Activated gamma-delta T cell (primary cell): ENCODE results near the gene NCOA1.
"Not testable (repeated sequence)": the region's sequence is repeated elsewhere in the genome, so short reads cannot be mapped to it uniquely, and the experiment has no call there.

ENCODE experiments used
- DNase-seq: peaks from one replicate; lab custom pipeline; 2025; lab: John Stamatoyannopoulos, UW

The NCOA1 gene

DNA sequence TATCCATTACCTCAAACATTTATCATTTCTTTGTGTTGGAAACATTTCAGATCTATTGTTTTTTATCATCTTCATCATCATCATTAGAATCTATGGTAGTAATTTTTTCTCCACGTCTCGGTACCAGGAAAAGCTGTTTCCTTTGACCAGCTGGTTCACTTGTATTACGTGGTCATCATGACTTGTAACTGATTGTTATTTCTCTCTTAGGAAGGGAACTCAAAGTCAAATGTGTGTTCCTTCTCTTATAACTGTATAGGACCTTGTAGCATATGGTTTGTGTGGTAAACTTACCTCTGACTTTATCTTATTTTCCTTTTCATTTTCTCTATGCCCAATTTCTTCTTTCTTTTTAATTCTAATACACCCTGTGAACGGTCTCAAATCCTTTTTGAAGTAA, 16.5 kb downstream of the NCOA1 start:
- DNase-seq, result no peak

DNA sequence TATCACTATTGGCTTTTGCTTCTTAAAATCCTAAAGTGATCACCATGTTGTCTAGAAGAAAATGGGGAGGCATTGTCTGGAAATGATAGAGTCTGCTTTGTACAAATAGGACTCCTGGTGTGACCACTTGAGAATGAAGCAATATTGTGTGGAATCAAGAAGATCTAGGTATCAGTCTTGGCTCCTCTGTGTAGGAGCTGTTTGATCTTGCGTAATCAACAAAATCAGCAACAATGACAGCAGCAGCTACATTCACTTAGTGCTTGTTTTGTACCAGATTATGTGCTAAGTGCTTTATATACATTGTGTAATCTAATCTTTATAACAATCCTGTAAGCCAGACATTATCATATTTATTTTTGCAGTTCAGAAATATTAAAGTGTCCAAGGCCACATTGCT, 17.8 kb downstream of the NCOA1 start:
- no peak for DNase-seq

DNA sequence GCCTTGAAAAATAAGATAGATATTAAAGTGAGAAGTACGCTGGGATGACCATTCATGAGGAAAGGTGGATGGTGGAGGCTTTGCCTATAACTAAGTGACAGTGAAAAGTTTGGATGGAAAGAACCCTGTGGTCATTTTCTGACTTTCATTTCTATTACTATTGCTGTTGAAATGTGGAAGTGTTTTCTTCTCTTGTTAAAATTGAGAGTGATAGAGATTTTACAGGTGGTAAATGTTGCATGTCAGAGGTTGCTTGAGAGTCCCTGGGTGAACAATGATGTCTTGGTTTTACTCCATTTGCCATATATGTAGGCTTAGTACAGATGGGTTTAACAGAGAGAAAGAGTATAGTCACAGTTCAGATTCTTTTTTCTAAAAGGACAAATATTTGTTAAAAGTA, 18.4 kb downstream of the NCOA1 start:
- no peak for DNase-seq

DNA sequence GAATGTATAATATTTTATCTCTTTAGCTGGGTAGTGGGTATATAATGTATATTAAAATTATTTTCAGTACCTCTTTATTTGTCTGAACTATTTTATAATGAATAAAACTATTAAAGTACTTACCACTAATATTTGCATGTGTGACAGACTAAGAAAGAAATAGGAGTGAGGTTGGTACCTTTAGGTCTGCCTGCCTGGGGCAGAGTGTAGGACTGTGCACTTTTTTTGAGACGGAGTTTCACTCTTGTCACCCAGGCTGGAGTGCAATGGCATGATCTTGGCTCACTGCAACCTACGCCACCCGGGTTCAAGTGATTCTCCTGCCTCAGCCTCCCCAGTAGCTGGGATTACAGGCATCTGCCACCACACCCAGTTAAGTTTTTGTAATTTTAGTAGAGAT, 18.8 kb downstream of the NCOA1 start:
- DNase-seq, result no peak

DNA sequence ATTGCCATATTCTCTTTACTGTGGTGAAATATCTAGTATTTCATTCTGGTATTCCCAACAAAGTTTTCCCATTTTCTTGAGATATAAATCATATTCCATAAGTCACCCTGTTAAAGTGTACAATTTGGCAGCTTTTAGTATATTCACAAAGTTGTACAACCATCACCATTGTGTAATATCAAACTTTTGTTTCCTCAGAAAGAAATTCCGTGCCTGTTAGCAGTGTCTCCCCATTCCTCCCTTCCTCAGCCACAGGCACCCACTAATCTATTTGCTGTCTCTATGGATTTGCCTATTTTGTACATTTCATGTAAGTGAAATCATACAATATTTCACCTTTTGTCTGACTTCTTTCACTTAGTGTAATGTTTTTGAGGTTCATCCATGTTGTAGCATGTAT, 19.7 kb downstream of the NCOA1 start:
- DNase-seq, result no peak

DNA sequence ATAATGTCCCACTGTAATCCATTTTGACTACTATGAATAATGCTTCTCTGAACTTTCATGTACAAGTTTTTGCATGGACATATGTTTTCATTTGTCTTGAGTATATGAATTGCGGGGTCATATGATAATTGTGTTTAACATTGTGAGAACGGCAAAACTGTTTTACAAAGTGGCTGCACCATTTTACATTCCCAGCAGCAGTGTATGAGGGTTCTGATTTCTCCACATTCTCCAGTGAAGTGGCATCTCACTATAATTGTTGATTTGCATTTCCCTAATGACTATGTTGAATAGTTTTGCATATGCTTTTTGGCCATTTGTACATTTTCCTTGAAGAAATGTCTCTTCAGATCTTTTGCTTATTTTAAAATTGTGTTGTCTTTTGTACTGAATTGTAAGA, 20.1 kb downstream of the NCOA1 start:
- DNase-seq, result no peak

DNA sequence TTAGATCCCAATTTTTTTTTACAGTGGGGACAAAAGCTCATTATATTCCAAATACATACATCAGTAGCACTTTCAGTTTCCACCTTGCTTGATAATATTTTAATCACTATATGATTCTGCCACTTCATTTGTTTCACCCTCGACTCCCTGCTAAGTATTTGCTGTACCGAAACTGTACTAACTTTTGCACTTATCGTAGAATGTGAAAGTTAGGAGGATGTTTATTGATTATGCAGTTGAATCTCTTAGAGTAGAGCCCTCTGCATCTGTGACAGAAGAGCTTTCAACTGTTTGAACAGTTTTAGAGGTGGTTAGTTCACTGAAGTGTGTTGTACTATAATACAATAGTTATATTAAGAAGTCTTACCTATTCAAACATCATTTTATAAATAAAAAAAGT, 20.8 kb downstream of the NCOA1 start:
- no peak for DNase-seq

DNA sequence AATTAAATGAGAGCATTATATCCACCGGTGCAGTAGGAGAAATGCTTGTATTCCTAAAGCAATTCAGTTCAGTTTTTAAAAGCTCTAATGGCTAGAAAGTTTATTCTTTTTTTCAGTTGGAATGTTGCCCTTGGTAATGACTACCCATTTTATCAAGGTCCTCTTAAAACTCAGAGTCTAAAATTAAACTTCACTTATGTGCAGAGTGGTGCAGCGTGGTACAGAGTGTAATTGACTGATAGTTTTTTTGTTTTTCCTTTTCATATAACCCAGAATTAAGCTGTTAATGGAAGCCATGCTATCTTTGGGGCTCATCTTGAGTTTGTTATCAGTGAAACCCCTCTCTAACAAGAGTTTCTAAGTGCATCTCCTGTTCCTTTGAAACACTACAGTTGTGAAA, 21.4 kb downstream of the NCOA1 start:
- no peak for DNase-seq

DNA sequence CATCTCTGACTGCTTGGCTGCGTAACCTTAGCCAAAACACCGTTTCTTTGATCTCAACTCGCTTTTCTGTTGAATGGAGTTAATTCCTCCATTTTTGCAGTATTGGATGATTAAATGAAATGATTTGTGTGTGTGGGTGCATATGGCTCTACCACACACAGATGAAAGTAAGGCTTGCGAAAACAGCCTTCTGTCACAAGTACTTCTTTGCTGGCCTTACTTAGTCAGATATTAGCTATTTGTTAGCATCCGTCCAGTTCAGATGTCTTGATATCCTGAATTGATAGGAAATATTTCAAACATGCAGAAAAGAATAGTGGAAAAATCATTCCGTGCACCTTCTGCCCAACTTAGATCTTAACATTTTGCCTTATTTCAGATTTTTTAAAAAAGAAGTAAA, 21.8 kb downstream of the NCOA1 start:
- no peak for DNase-seq

DNA sequence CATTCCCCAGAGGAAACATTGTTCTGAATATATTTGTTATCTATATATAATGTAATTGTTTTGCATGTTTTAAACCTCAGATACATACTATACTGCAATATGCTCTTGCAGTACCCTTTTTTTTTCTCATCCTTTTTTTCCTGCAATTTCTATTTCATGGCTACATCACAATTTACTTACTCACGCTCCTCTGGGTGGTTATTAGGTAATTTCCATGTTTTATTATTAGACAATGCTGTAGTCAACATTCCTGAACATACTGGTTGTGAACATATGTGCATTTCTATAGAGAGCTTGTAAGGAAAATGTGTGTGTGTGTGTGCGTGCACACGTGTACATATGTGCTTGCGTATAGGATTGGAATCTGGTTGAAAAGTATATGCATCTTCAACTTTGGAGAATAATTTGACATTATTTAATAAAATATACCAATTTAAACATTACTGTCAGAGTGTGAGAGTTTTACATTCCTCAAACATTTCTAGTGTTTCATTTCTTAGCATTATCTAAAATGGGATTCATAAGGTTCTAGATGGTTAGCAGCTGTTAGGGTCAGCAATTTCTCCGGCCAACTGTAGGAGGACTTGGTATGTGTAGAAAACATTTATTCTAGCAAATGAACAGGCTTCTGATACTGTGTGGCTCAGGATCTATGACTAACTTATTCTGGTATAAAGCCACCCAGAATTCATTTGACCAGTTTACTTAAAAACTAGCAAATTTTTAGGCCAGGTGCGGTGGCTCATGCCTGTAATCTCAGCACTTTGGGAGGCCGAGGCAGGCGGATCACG, 22.4 kb downstream of the NCOA1 start:
- DNase-seq, result no peak

DNA sequence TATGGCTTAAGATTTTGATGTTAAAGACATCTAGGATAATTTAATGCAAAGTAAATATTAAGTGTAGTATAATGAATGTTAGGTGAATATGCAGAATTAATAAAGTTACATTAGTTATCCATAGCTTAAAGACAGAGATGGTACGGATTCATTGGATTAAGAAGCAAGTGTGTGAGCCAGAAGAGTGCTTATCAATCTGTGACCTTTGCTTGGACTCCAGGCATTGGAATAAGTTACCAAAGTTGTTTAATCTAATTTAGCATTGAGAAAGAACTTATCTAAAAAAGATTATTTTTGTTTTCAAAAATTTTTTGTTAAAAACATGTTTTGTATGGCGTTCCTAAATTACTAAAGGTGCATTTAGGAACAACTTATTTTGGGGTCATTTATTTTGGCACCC, 23.8 kb downstream of the NCOA1 start:
- DNase-seq, result no peak

DNA sequence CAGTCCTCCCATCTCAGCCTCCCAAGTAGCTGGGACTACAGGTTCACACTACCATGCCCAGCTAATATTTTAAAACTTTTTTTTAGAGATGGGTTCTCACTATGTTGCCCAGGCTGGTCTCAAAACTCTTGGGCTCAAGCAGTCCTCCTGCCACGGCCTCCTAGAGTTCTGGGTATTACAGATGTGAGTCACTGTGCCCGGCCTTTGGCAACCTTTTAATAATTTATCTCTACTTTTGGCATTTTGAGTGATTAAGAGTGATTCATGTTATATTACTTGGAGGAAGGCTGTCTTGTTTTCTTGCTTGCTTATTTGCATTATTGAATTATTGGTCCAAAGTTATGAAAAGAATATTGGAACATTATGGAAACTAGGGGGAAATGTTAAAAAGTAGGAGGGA, 24.3 kb downstream of the NCOA1 start:
- no peak for DNase-seq

DNA sequence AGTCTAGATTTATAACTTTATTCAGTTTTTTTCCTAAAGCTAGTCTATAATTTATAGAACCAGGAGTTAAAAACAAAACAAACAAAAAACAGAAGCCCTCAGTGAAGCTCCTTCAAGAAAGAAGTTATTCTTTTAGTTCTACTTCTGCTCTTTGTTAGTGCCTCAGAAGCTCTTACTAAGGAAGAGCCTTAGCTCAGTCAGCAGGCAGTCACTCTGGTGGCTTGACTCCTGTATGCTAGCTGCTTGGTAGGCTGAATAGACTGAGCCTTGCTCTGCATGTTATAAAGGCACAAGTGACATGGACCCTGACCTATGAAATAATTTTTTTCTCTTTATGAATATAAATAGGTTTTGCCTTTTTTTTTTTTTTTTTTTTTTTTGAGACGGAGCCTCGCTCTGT, 24.8 kb downstream of the NCOA1 start:
- no peak for DNase-seq

DNA sequence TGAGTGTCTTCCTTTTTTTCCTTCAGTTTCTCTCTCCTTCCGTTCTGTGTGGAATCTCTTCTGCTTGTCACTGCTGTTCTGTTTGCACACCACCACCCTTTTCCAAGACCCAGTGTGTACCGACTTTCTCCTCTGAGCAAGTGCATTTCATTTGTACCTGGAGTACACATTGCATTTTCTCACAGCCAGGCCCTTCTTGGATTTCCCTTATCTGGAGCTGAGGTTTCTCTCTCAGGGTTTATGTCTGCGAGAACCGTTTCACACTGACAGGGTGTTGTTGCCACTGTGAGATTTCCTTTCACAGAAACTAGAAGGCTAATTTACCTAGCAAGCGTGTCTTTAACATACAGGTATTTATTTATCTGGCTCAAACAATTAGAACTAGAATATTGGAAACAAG, 26.2 kb downstream of the NCOA1 start:
- no peak for DNase-seq

DNA sequence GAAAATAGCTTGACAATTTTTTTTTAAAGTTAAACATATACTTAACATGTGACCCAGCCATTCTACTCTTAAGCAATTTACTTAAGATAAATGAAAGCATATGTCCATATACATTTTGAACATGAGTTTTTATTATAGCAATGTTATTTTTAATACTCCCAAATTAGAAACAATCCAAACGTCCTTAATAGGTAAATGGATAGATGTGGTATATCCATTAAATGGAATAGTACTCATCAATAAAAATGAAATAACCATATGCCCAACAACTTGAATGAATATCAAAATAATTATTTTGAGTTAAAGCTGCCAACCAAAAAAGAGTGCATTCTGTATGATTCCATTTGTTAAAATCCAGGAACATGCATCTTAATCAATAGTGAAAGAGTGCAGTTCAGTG, 29.1 kb downstream of the NCOA1 start:
- DNase-seq, result no peak

DNA sequence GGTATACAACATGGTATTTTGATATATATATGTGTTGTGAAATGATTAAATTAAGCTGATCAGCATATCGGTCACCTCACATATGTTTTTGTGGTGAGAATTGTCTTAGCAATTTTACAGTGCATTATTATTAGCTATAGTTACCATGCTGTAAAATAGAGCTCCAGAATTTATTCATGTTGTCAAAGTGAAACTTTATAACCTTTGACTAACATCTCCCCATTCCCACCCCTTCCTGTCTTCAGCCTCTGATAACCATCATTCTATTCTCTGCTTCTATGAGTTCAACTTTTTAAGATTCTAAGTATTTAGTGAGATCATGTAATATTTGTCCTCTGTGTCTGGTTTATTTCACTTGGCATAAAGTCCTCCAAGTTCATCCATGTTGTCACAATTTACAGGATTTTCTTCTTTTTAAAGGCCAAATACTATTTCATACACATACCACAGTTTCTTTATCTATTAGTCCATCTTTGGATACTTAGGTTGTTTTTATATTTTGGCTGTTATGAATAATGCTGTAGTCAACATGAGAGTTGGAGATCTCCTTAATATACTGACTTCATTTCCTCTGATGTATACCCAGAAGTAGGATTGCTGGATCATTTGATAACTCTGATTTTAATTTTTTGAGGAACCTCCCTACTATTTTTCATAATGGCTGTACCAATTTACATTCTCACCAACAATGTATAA, 30.3 kb downstream of the NCOA1 start:
- DNase-seq, result no peak

DNA sequence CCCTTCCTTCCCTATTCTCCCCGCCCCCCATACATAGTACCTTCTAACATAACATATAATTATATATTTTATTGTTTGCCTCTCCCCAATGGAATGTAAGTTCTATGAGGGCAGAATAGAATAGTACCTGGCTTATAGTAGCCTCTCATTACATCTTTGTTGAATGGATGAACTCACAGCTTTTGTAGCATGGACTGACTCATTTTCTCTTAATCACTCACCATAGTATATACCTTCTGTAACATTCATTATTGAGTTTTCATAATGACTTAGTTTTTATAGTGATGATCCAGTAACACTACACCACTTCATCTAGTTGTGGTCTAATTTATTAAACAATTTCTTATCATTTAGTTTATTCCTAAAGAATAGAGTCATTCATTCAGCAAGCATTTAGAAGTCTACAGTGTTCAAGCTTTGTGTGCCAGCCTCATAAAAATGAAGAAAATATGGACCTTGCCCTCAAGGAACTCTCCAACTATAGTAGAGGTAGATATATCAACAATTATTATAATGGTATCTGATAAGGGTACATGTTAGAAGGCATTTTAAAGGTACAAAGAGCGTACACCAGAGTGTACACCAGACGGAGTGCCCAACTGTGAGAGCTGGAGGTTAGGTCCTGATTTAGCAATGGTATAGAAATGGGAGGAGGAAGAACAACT, 31.1 kb downstream of the NCOA1 start:
- DNase-seq, result no peak

DNA sequence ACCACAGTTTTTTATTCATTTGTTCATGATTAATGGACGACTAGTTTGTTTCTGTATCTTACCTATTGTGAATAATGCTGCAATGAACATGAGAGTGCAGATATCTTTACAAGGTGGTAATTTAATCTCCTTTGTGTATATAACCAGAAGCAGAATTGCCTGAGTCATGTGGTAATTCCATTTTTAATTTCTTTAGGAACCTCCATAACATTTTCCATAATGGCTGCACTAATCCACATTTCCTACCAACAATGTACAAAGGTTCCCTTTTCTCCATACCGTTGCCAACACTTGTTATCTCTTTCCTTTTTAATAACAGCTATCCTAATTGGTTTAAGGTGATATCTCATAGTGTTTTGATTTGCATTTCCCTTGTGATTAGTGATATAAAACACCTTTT, 36.5 kb downstream of the NCOA1 start:
- DNase-seq, result no peak

DNA sequence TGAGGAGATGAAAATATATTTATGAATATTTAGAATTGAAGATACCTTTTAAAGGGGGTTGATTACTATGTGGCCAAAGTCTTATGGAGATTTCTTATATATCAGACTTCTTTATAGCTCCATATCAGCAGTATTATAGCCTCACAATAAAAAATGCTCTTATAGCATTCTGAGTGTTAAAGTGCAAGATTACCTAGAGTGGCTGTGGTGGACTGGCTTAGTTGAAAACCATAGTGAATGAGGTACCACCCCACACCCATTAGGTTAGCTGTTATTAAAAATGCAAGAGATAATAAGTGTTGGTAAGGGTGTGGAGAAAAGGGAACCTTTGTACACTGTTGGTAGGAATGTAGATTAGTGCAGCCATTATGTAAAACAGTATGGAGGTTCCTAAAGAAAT, 39.7 kb downstream of the NCOA1 start:
- DNase-seq, result no peak

DNA sequence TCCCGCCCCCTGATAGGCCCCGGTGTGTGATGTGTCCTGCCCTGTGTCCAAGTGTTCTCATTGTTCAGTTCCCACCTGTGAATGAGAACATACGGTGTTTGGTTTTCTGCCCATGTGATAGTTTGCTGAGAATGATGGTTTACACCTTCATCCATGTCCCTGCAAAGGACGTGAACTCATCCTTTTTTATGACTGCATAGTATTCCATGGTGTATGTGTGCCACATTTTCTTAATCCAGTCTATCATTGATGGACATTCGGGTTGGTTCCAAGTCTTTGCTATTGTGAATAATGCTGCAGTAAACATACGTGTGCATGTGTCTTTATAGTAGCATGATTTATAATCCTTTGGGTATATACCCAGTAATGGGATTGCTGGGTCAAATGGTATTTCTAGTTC, 40.6 kb downstream of the NCOA1 start:
- not testable (repeated sequence) for DNase-seq

DNA sequence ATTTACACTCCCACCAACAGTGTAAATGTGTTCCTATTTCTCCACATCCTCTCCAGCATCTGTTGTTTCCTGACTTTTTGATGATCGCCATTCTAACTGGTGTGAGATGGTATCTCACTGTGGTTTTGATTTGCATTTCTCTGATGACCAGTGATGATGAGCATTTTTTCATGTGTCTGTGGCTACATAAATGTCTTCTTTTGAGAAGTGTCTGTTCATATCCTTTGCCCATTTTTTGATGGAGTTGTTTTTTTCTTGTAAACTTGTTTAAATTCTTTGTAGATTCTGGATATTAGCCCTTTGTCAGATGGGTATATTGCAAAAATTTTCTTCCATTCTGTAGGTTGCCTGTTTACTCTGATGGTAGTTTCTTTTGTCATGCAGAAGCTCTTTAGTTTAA, 41.0 kb downstream of the NCOA1 start:
- DNase-seq, result not testable (repeated sequence)

DNA sequence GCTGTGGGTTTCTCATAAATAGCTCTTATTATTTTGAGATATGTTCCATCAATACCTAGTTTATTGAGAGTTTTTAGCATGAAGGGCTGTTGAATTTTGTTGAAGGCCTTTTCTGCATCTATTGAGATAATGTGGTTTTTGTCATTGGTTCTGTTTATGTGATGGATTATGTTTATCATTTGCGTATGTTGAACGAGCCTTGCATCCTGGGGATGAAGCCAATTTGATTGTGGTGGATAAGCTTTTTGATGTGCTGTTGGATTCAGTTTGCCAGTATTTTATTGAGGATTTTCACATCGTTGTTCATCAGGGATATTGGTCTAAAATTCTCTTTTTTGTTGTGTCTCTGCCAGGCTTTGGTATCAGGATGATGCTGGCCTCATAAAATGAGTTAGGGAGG, 42.5 kb downstream of the NCOA1 start:
- not testable (repeated sequence) for DNase-seq

DNA sequence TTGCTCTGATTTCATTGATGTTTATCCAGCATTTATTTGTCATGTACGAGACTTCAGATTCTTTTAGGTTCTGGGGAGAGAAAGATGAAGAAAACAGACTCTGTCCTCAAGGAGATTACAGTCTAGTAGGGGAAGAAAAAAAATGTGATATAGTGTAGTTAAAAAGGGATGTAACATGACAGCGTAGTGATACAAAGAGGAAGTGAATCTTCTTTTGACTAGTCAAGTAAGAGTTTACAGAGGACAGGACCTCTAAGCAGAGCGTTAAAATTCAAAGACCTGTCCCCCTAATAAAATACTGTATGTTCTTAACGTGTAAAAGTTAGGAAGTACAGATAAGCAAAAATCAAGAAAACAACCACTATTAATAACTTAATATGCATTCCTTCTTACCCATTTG, 47.7 kb downstream of the NCOA1 start:
- no peak for DNase-seq
